ENCODE results near the gene IARS2.
"Not testable (repeated sequence)": the region's sequence is repeated elsewhere in the genome, so short reads cannot be mapped to it uniquely, and the experiment has no call there.

IARS2 gene

DNA sequence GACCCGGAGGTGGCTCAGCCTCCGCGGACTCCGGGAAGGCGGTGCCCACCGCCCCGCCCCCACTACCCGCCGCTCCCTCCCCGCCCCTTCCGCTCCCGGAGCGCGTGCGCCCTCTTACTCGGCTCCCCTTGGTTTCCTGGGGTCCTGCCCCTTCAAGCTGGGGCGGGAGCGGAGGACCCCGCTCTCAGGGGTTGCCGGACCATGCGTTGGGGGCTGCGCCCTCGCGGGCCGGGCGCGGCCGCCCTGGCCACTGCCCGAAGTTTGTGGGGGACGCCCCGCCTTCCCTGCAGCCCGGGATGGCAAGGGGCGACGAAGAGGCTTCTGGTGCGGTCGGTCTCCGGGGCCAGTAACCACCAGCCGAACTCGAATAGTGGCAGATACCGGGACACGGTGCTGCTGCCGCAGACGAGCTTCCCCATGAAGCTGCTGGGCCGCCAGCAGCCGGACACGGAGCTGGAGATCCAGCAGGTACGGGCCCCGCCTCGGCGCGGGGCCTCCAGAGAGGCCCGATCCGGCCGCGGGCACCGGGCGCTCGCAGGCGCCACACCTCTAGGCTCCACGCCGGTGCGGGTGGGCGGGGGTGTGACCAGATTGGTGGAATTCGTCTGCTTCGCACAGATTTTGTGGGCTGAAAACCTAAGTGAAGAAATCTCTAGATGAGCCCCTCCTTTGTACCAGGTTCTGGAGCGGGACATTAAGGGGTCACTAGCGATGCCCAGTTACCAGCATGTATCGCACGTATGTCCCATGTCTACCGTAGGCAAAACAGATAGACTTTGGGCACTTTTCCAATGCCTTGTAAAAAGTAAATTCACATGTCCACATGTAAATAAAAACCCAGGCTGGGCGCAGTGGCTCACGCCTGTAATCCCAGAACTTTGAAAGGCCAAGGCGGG is at the start of gene IARS2:
TSS of gene IARS2 (plus strand) at position 117 of the 896 bp plus-strand sequence. CDS start at position 202, 85 bp downstream.
- peak; percentile 6 for DNase-seq

DNA sequence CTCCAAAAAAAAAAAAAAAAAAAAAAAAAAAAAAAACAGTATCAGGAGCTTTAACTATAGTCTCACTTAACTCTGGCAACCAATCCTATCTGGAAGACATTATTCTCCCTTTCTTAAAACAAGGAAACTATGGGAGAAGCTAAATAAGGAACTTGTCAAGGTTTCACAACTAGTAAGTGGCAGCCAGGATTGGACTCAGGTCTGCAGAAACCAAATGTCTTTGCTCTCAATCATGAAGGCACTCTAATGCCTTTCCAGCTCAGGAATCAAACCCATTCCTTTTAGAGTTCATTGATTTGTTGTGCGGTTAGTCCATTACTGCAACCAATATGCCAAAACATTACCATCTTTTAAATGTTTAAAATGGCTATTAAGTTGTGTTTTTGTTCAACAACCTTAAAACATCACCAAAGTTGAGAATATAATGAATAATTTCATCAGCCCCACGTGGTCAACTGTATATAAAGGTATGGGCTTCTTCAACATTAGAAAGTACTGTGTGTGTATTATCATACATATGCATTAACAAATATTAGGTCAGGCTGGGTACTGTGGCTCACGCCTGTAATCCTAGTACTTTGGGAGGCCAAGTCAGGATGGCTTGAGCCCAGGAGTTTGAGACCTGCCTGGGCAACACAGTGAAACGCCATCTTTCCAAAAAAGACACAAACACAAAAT is 49.1 kb upstream of the IARS2 start:
- DNase-seq: no peak

DNA sequence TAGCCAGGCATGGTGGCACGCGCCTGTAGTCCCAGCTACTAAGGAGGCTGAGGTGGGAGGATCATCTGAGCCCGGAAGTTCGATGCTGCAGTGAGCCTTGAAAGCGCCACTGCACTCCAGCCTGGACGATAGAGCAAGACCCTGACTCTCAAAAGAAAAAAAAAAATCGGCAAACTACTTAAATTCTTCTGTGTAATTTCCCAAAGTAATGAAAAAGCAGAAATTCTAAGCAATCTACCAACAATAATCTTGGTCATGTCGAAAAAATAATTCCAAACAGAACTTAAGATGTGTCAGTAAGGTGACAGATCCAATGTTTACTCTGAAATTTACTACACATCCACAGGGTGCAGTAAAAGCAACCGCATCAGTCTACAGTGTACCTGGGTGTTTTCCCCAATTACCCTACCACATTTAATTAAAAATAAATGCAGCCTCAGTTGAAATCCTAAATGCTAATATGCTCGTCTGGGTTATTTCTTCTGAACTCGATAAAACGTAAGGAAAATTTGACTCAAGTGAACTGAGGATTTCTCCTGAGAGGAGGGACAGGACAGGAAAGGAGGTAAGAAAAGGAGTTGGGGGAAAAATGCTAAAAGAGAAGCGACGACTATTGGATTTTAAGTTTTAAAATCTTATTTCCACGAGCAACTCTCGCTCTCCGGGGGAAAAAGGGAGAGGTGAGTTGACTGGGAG is 48.4 kb upstream of the IARS2 start:
- DNase-seq: peak; percentile 7

DNA sequence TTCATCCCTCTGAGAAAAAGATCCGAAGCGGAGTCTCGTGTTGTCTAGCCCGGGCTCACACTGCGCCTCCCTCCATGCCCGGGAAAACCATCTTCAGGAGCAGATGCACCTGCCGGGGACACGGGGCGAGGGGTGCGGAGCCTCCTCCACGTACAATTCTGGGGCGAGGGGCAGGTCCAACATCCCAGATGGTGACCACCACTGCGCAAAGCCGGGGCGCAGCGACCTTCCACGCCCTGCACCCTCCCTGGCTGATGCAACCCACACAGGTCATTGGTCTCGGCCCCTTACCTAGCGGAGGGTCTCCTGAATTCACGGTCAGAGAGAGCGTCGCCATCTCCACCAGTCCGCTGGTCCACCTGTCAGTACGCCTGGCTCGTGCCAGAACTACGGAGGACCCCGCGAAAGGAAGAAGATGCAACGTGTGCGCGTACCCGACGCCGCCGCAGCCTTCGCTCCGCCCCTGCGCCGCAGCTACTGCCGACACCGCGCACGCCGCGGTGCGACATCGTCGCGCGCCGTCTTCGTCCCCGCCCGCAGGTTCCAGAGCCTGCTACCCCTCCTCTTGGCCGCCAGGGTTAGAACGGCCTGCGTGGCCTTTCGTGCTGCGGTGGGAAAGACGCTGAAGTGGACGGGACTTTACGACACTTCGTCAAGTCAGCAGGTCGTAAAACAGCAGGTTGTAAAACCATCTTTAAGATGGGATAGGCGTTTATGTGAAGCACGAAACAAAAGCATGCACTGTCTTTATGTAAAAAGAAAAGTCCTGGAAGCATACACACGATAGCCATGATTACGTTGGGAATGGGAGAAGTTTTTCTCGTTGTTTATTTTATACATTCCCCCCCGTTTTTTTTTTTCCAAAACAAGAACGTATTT is 47.6 kb upstream of the IARS2 start, which contains the start of gene EPRS1:
TSS of gene EPRS1 (minus strand) at position 454 of the 879 bp plus-strand sequence. CDS start at position 337, 117 bp downstream.
- peak; percentile 76 for DNase-seq

DNA sequence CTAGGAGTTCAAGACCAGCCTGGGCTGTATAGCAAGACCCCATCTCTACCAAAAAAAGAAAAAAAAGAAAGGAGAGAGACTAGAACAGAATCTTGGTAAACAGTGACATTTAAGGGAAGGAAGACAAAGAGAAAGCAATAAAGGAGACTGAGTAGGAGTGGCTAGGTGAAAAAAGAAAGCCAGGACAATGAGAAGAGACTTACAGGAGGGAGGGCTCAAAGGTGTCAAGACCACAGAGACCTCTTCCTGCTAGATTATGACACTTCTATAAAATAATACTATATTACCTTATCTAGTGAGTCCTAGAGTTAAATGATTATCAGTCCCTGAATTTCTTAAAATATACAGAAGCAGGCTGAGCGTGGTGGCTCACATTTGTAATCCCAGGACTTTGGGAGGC is 37.6 kb upstream of the IARS2 start:
- DNase-seq: no peak

DNA sequence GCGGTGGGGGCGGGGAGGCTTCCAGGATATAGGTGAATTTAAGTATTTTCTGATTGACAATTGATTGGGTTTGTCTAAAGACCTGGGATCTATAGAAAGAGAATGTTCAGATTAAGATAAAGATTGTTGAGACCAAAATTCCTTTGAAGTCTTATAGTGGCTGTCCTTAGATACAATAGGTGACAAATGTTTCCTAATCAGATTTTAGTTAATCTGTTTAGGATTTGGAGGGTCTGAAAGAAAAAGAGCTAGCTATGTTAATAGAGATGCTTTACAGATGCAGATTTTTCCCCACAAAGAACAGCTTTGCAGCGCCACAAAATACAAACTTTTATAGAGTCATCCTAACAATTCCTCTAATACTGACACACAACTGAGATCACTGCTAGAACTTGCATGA is 33.1 kb upstream of the IARS2 start:
- DNase-seq: no peak

DNA sequence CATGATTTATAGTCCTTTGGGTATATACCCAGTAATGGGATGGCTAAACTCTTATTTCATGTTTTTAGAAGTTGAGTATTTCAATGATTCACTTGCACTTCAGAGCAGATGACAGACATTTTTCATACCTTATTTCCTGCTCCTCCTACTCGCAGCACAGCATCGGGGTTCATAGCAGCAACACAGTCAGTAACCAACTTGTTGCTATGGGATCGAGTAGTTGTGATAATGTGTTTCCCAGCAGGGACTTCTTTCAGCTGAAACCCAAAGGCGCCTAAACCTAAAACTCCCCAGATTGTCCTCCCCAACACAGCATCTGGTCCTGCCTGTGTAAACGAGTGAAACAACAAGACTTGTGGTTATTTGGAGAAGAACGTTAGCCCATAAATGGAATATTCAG is 31.3 kb upstream of the IARS2 start:
- no peak for DNase-seq

DNA sequence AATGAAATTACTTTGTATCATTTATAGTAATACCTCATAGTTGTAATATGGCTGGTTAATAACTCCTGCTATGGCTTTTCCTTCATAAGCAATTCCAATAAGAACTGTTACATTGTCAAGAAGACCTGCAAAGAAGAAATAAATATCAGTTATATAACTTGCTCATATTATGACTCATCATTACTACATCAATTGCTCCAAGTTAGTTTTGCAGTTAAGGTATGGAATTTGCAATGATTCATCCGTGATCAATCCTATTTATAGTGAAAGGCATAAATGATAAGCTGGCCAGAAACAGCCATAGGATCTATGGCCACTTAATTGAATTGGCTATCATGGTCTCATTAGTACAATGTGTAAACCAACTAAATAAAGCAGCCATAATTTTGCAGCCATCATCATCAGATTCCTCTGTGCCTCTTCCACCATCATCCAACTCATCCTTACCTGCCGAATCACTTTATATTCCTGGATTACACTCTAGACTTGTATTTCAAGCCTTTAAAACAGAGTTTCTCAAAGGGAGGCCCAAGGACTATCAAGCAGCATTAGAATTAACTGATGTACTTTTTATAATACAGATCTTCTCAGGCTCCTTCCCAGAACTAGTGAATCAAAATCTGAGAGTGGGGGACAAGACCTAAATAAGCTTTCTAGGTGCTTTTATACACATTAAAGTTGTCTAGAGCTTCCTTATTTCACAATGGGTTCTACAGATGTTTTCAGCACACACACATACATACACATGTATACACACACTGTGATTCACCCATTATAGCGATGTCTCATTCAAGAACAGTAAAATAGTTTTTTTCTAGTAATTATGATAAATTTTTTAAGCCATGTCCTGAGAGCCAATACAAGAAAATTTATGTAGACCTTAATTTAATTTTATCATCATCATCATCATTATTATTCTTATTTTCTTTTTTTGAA is 26.4 kb upstream of the IARS2 start:
- no peak for DNase-seq

DNA sequence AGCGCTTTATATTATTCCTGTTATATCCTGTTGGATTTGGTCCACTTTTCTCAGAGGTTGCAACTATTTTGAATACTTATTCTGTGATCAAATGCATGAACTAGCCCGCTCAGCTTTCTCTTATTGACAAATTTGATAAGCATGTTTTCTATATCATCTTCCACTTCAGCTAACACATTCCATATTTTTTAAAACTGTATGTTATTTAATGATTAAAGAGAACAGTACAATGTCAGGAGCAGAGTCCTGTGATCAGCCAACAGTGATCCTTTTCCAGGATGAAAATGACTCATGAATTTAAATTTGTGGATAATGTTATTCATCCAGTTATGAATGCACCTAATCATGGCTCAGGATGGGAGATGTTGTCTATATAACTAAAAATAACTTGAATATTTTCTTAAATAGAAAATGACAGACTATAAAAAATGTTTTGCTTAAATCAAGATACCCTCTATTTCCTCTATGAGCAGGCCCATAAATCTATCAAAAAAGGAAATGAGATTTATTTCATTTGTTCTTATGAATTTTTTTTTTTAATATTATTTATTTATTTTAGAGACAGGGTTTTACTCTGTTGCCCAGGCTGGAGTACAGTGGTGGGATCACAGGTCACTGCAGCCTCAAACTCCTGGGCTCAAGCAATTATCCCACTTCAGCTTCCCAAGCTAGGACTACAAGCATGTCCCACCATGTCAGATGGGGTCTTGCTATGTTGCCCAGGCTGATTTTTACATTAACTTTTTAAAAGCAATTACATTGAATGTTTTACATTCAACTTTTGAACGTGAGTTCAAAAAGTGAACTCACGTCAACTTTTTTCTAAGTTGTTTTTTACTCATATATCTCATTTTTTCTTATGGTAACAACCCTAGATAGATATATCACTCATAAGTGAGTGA is 16.8 kb upstream of the IARS2 start:
- no peak for DNase-seq

DNA sequence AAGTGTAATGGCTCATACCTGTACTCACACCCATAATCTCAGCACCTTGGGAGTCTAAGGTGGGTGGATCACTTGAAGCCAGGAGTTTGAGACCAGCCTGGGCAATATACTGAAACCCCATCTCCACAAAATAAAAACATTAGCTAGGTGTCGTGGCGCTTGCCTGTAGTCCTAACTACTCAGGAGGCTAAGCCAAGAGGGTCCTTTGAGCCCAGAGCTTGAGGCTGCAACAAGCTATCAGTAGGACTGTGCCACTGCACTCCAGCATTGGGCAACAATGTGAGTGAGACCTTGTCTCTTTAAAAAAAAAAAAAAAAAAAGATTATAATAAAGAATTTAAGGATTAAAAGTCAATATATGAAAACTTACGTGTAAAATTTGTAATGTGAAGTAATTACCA is 16.0 kb upstream of the IARS2 start:
- no peak for DNase-seq

DNA sequence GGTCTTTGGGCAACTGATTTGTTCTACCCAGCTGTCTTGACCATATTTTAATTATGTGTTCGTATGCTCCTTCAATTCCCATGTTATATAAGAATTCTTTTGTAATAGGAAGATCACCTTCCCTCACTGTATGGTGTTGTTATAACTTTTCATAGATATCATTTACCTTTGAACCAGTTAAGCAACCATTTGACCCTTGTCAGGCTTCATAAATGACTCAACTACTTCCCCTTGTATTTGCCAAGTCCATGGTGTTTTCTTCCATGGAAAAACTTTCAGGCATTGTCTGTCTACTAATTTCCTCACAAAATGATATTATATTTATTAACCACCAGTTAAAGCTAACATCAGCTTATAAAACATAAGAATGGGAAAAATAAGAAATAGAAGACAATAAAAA is 9.5 kb upstream of the IARS2 start:
- DNase-seq: no peak

DNA sequence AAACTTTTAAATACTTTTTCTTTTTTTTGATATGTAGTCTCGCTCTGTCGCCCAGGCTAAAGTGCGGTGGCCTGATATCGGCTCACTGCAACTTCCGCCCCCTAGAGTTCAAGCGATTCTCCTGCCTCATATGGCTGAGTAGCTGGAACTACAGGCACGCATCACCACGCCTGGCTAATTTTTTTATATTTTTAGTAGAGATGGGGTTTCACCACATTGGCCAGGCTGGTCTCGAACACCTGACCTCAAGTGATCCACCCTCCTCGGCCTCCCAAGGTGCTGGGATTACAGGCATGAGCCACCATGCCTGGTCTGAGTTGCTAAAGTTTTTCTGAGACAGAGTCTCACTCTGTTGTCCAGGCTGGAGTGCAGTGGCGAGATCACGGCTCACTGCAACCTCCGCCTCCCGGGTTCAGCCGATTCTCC is 7.7 kb upstream of the IARS2 start:
- not testable (repeated sequence) for DNase-seq

DNA sequence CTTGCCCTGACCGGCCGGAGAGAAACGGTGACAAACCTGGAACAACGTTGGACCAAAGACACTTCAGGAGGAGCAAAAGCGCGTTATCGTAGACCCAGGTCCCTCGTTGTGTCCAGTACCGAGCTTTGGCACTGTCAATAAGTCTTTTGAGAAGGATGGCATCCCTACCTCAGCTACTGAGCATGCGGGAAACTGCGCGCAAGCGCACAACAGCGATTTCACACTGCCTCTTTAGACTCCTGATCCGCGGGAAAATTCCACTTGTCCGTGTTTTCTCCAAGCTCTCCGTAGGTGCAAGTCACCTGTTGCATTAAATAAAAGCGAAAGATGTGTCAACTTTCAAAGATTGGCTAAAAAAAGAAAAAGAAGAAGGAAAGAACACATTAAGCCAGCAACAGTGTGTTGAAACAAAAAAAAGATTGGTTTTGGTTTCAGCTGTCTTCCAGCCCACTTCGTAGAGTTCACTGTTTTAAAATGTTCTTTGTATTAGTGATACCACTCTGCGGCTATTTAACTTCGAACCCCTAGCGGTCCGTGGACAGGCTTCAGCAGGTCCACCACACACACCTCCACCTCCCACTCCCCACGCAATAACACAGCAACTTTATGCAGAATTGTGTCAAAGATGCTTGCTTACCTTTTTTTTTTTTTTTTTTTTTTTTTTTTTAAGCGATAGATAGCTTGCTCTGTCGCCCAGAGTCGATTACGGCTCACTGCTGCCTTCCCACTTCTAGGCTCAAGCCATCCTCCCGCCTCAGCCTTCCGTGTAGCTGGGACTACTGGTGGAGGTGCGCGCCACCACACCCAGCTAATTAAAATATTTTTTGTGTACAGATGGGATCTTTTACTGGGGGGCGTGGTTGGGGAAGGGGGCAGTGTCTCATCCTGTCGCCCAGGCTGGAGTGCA is 4.0 kb upstream of the IARS2 start, which contains the start of gene BPNT1:
TSS of gene BPNT1 (minus strand) at position 139 of the 907 bp plus-strand sequence. CDS start 9,942 bp downstream, outside the sequence.
- peak; percentile 81 for DNase-seq

DNA sequence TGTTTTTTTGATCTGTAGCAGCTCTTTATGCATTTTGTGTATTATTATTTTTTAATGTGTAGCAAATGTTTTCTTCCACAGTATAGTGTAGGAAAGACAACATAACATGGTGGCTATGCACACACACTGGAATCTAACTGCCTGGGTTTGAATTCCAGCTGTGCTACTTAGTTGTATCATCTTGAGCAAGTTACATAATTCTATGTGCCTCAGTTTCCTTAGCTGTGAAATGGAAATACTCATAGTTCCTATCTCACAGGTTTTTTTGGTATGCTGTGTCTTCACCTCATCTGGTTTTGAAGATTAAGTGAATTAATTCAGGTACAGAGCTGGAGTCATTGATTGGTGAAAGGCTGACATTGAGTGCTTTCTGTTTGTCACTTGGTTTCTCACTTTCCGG is 1.2 kb upstream of the IARS2 start:
- DNase-seq: no peak

DNA sequence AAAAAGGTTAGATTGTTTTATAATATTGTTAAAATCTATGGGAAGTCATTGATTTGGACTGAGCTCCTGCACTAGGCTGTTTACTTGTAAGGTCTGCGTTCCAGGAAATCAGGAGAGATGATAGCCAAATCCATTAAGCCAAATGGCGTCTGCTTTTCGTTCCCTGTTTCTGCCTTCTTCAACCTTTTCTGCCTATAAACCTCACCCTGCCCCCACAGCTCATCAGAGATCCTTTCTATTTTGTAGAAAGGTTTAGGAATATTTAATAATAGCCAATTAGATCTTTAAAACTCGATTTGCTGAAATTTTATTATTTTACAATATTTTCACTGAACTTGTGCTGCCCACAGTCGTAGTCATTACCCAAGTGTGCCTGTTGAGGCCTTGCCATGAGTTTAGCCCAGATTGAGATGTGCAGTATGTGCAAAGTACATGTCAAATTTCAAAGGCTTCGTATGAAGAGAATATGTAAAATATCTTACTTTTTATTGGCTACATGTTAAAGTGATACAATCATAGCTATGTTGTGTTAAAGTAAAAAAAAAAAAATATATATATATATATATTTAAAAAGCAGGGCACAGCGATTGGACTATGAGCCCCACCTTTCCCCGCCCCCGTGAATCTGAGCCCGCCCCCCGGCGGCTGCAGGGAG is 444 bp upstream of the IARS2 start:
- DNase-seq: peak; percentile 37

DNA sequence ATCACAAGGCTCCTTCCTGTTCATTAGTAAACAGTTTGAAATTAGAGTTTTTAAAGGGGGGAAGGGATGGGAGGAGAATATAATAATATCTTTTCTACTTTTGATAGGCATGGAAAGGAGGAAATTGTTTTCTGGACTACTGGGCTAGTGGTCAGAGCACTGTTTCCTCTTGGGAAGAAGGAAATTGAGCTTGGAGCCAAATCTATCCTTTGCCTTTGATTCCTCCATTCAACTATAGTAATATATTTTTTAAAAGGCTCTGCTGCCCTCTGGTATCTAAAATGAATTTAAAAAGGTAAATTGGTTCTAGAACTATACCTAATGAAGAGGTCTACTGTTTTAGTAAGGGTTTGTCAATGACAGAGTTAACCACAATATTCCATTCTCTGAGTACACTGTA is 5.9 kb downstream of the IARS2 start:
- no peak for DNase-seq

DNA sequence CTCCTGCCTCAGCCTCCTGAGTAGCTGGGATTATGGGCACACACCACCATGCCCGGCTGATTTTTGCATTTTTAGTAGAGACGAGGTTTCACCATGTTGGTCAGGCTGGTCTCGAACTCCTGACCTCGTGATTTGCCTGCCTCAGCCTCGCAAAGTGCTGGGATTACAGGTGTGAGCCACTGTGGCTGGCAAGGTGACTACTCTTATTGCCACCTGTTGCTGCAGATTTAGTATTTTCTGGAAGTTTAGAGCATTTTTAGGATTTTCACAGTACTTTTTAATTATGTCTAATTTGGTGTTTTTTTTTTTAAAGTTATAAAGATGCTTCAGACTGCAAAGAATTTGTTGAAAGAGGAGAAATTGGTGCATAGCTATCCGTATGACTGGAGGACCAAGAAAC is 16.5 kb downstream of the IARS2 start:
- not testable (repeated sequence) for DNase-seq

DNA sequence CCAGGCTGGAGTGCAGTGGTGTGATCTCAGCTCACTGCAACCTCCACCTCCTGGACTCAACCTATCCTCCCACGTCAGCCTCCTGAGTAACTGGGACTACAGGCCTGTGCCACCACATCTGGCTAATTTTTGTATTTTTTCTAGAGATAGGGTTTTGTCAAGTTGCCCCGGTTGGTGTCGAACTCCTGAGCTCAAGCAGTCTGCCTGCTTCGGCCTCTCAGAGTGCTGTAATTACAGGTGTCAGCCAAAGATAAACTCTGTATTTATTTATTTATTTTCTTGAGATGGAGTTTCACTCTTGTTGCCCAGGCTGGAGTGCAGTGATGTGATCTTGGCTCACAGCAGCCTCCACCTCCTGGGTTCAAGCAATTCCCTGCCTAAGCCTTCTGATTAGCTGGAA is 18.7 kb downstream of the IARS2 start:
- DNase-seq: not testable (repeated sequence)

Measured in NCI-H748 treated with DMSO at 0.1 percent for 48 hours (cell line).